HG03460 (cell line): ENCODE data around the gene CUL3.
"Not testable (repeated sequence)": the region's sequence is repeated elsewhere in the genome, so short reads cannot be mapped to it uniquely, and the experiment has no call there.

Experiments used
- ATAC-seq: cut with Tn5 transposase; IDR thresholded peaks from one replicate; pipeline ENCODE4 v1.9.1; 2021; ENCODE audit not compliant: unreplicated experiment

CUL3 gene

GRCh38 chr2:224583033-224583432 is 2.1 kb downstream of the CUL3 start:
- ATAC-seq = not testable (repeated sequence)

GRCh38 chr2:224580248-224580647 is 4.9 kb downstream of the CUL3 start:
- no peak for ATAC-seq

- ATAC-seq = no peak
Observed at GRCh38 chr2:224579411-224579810, 5.8 kb downstream of the CUL3 start.

GRCh38 chr2:224577541-224577940 is 7.6 kb downstream of the CUL3 start:
- ATAC-seq = no peak

GRCh38 chr2:224576088-224576715 is 9.0 kb downstream of the CUL3 start:
- peak; percentile 90 for ATAC-seq

GRCh38 chr2:224574423-224575084 is 10.6 kb downstream of the CUL3 start:
- ATAC-seq = no peak

GRCh38 chr2:224573724-224574123 is 11.4 kb downstream of the CUL3 start:
- no peak for ATAC-seq

GRCh38 chr2:224572338-224572737 is 12.8 kb downstream of the CUL3 start:
- no peak for ATAC-seq

- ATAC-seq = no peak
Observed at GRCh38 chr2:224570328-224570993, 14.7 kb downstream of the CUL3 start.

- ATAC-seq = no peak
Observed at GRCh38 chr2:224569654-224570053, 15.5 kb downstream of the CUL3 start.

GRCh38 chr2:224565452-224566035 is 19.6 kb downstream of the CUL3 start:
- no peak for ATAC-seq

- ATAC-seq = no peak
Observed at GRCh38 chr2:224563537-224563936, 21.6 kb downstream of the CUL3 start.

GRCh38 chr2:224562831-224563230 is 22.3 kb downstream of the CUL3 start:
- ATAC-seq = no peak

GRCh38 chr2:224561234-224562005 is 23.7 kb downstream of the CUL3 start:
- ATAC-seq = peak; percentile 63

GRCh38 chr2:224560549-224560948 is 24.6 kb downstream of the CUL3 start:
- no peak for ATAC-seq

- no peak for ATAC-seq
Observed at GRCh38 chr2:224557610-224558009, 27.6 kb downstream of the CUL3 start.

GRCh38 chr2:224556381-224556780 is 28.8 kb downstream of the CUL3 start:
- ATAC-seq = no peak

- no peak for ATAC-seq
Observed at GRCh38 chr2:224555823-224556366, 29.3 kb downstream of the CUL3 start.

GRCh38 chr2:224552771-224553170 is 32.4 kb downstream of the CUL3 start:
- ATAC-seq = no peak

- ATAC-seq = no peak
Observed at GRCh38 chr2:224551693-224552092, 33.5 kb downstream of the CUL3 start.

GRCh38 chr2:224546926-224547325 is 38.2 kb downstream of the CUL3 start:
- ATAC-seq = no peak
